ENCODE results near the gene PTPRQ. TPM values are rescaled to one million over a fixed set of nuclear protein-coding genes. Genes with fewer than 3 reads are reported as not detected.
"Not testable (repeated sequence)": the region's sequence is repeated elsewhere in the genome, so short reads cannot be mapped to it uniquely, and the experiment has no call there.

The PTPRQ gene
- polyA plus RNA-seq, 4 donors, result not detected

GRCh38 chr12:80659512-80660063 is 215.6 kb downstream of the PTPRQ start:
- Histone ChIP-seq H3K9me3 (ENCODE audit: control insufficient read depth in 2 of 2, insufficient read depth in 1 of 2, low read depth in 1 of 2, low read length in 1 of 2) (no peaks in the 10 kb centered on the region), H3K27ac (ENCODE audit: low read depth in 1 of 3, low read length in 2 of 3) (no peak overlapping the region), H3K27me3 (ENCODE audit: control insufficient read depth in 3 of 3, insufficient read depth in 3 of 3, low read length in 3 of 3) (no peaks in the 10 kb centered on the region), H3K36me3 (ENCODE audit: control insufficient read depth in 3 of 3, insufficient read depth in 2 of 3, low read depth in 1 of 3, low read length in 3 of 3) (no peaks in the 10 kb centered on the region), H3K4me1 (ENCODE audit: control insufficient read depth in 3 of 3, insufficient read depth in 2 of 3, low read depth in 1 of 3, low read length in 2 of 3) (no peaks in the 10 kb centered on the region), H3K4me3 (ENCODE audit: low read depth in 1 of 3, low read length in 3 of 3) (no peak overlapping the region)
- 61 to 75% (median 63%) methylated on average over 5 of the region's 5 CpGs for WGBS, 3 donors
- DNase-seq (no peak), FAIRE-seq (no peak)

- FAIRE-seq (no peak), DNase-seq (no peak)
- Histone ChIP-seq H3K27ac (ENCODE audit: low read depth in 1 of 3, low read length in 2 of 3) (no peak overlapping the region), H3K27me3 (ENCODE audit: control insufficient read depth in 3 of 3, insufficient read depth in 3 of 3, low read length in 3 of 3) (no peaks in the 10 kb centered on the region), H3K36me3 (ENCODE audit: control insufficient read depth in 3 of 3, insufficient read depth in 2 of 3, low read depth in 1 of 3, low read length in 3 of 3) (no peaks in the 10 kb centered on the region), H3K4me3 (ENCODE audit: low read depth in 1 of 3, low read length in 3 of 3) (no peak overlapping the region), H3K9me3 (ENCODE audit: control insufficient read depth in 2 of 2, insufficient read depth in 1 of 2, low read depth in 1 of 2, low read length in 1 of 2) (no peaks in the 10 kb centered on the region), H3K4me1 (ENCODE audit: control insufficient read depth in 3 of 3, insufficient read depth in 2 of 3, low read depth in 1 of 3, low read length in 2 of 3) (no peaks in the 10 kb centered on the region)
Observed at GRCh38 chr12:80662586-80662985, 218.6 kb downstream of the PTPRQ start.

GRCh38 chr12:80670214-80670613 is 226.2 kb downstream of the PTPRQ start:
- Histone ChIP-seq H3K4me1 (ENCODE audit: control insufficient read depth in 3 of 3, insufficient read depth in 2 of 3, low read depth in 1 of 3, low read length in 2 of 3) (no peaks in the 10 kb centered on the region), H3K27me3 (ENCODE audit: control insufficient read depth in 3 of 3, insufficient read depth in 3 of 3, low read length in 3 of 3) (peaks cover 0 to 2% (median 0%) of the 10 kb centered on the region in 3 donors), H3K36me3 (ENCODE audit: control insufficient read depth in 3 of 3, insufficient read depth in 2 of 3, low read depth in 1 of 3, low read length in 3 of 3) (no peaks in the 10 kb centered on the region), H3K27ac (ENCODE audit: low read depth in 1 of 3, low read length in 2 of 3) (no peak overlapping the region), H3K4me3 (ENCODE audit: low read depth in 1 of 3, low read length in 3 of 3) (no peak overlapping the region), H3K9me3 (ENCODE audit: control insufficient read depth in 2 of 2, insufficient read depth in 1 of 2, low read depth in 1 of 2, low read length in 1 of 2) (no peaks in the 10 kb centered on the region)
- FAIRE-seq (no peak), DNase-seq (no peak)
- 58 to 68% (median 63%) methylated on average over 5 of the region's 5 CpGs for WGBS, 3 donors

GRCh38 chr12:80676042-80676636 is 232.1 kb downstream of the PTPRQ start:
- WGBS, 3 donors, result 88 to 95% (median 90%) methylated on average over 13 of the region's 13 CpGs
- not testable (repeated sequence) for H3K27me3 ChIP-seq (ENCODE audit: control insufficient read depth in 3 of 3, insufficient read depth in 3 of 3, low read length in 3 of 3); H3K4me1 ChIP-seq (ENCODE audit: control insufficient read depth in 3 of 3, insufficient read depth in 2 of 3, low read depth in 1 of 3, low read length in 2 of 3); H3K36me3 ChIP-seq (ENCODE audit: control insufficient read depth in 3 of 3, insufficient read depth in 2 of 3, low read depth in 1 of 3, low read length in 3 of 3); FAIRE-seq; H3K27ac ChIP-seq (ENCODE audit: low read depth in 1 of 3, low read length in 2 of 3); H3K4me3 ChIP-seq (ENCODE audit: low read depth in 1 of 3, low read length in 3 of 3); DNase-seq; H3K9me3 ChIP-seq (ENCODE audit: control insufficient read depth in 2 of 2, insufficient read depth in 1 of 2, low read depth in 1 of 2, low read length in 1 of 2)

DNA sequence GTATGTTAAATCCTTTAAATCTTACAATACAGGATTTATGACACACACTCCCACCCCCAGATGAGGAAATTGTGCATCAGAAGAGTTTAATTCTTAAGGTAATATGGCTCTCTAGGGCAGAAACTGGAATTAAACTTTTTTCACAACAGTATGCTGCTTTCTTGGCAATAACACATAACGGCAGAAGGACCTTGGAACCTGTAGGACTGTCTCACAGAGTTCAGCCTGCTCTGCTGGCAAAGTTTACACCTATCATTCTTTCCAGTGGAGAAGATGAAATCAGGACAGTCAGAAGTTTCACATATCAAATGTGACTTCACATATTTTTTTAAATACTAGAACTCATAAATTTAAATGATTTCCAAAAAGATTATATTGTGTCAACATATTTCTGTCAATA is 232.8 kb downstream of the PTPRQ start:
- WGBS, 3 donors, result 10 to 50% (median 16%) methylated on average over 1 of the region's 1 CpG

GRCh38 chr12:80677994-80678393 is 234.0 kb downstream of the PTPRQ start:
- no peaks in the 10 kb centered on the region for H3K9me3 ChIP-seq (ENCODE audit: control insufficient read depth in 2 of 2, insufficient read depth in 1 of 2, low read depth in 1 of 2, low read length in 1 of 2)
- no peaks in the 10 kb centered on the region for H3K4me1 ChIP-seq (ENCODE audit: control insufficient read depth in 3 of 3, insufficient read depth in 2 of 3, low read depth in 1 of 3, low read length in 2 of 3)
- H3K27me3 ChIP-seq (ENCODE audit: control insufficient read depth in 3 of 3, insufficient read depth in 3 of 3, low read length in 3 of 3), result no peaks in the 10 kb centered on the region
- H3K36me3 ChIP-seq (ENCODE audit: control insufficient read depth in 3 of 3, insufficient read depth in 2 of 3, low read depth in 1 of 3, low read length in 3 of 3), result no peaks in the 10 kb centered on the region
- no peak overlapping the region for H3K27ac ChIP-seq (ENCODE audit: low read depth in 1 of 3, low read length in 2 of 3)
- DNase-seq, result no peak
- H3K4me3 ChIP-seq (ENCODE audit: low read depth in 1 of 3, low read length in 3 of 3), result no peak overlapping the region
- WGBS, 3 donors, result 91 to 95% (median 91%) methylated on average over 1 of the region's 1 CpG
- no peak for FAIRE-seq

More for the DNA sequence above, 232.8 kb downstream of the PTPRQ start:
- FAIRE-seq, result no peak
- Histone ChIP-seq H3K4me3 (ENCODE audit: low read depth in 1 of 3, low read length in 3 of 3) (no peak overlapping the region), H3K4me1 (ENCODE audit: control insufficient read depth in 3 of 3, insufficient read depth in 2 of 3, low read depth in 1 of 3, low read length in 2 of 3) (no peaks in the 10 kb centered on the region), H3K27me3 (ENCODE audit: control insufficient read depth in 3 of 3, insufficient read depth in 3 of 3, low read length in 3 of 3) (no peaks in the 10 kb centered on the region), H3K9me3 (ENCODE audit: control insufficient read depth in 2 of 2, insufficient read depth in 1 of 2, low read depth in 1 of 2, low read length in 1 of 2) (no peaks in the 10 kb centered on the region), H3K36me3 (ENCODE audit: control insufficient read depth in 3 of 3, insufficient read depth in 2 of 3, low read depth in 1 of 3, low read length in 3 of 3) (no peaks in the 10 kb centered on the region), H3K27ac (ENCODE audit: low read depth in 1 of 3, low read length in 2 of 3) (no peak overlapping the region)
- no peak for DNase-seq

DNA sequence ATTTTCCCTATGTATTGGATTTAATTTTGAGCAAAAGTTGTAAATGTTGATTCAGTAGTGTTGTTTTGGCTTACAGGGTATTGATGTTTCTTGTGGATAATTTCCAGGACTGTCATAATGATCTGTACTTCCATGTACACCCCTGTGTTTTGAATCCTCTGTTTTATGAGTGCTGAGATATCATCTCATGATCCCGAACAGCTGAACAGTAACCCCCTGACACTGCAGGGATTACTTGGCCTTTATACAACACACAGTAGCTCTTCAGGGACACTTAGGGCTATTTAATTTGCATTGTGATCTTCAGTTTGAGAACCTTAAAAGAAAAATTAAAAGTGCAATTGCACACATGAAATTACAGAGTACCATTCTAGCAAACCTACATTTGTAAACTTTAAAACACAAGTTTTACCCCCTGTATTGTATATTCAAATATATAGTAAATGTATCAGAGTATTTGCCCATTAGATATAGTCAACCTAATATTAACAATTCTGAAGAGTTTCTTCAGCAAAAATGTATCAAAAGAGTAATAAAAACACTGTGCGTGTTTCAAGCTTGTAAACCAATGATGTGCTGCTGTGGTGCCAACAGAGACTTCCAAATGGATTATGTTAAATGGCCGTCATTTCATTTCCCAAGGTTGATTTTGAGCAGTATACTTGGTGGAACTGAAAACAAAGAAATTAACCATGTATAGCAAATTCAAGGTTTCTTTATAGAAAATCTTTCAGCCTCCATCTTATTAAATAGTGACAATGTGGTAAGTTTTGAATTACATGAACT is 235.5 kb downstream of the PTPRQ start:
- FAIRE-seq (no peak), DNase-seq (no peak)
- 76 to 84% (median 82%) methylated on average over 3 of the region's 3 CpGs for WGBS, 3 donors
- H3K4me3 ChIP-seq (ENCODE audit: low read depth in 1 of 3, low read length in 3 of 3), result no peak overlapping the region
- no peaks in the 10 kb centered on the region for H3K36me3 ChIP-seq (ENCODE audit: control insufficient read depth in 3 of 3, insufficient read depth in 2 of 3, low read depth in 1 of 3, low read length in 3 of 3)
- H3K27ac ChIP-seq (ENCODE audit: low read depth in 1 of 3, low read length in 2 of 3), result no peak overlapping the region
- no peaks in the 10 kb centered on the region for H3K4me1 ChIP-seq (ENCODE audit: control insufficient read depth in 3 of 3, insufficient read depth in 2 of 3, low read depth in 1 of 3, low read length in 2 of 3)
- H3K27me3 ChIP-seq (ENCODE audit: control insufficient read depth in 3 of 3, insufficient read depth in 3 of 3, low read length in 3 of 3), result no peaks in the 10 kb centered on the region
- no peaks in the 10 kb centered on the region for H3K9me3 ChIP-seq (ENCODE audit: control insufficient read depth in 2 of 2, insufficient read depth in 1 of 2, low read depth in 1 of 2, low read length in 1 of 2)

DNA sequence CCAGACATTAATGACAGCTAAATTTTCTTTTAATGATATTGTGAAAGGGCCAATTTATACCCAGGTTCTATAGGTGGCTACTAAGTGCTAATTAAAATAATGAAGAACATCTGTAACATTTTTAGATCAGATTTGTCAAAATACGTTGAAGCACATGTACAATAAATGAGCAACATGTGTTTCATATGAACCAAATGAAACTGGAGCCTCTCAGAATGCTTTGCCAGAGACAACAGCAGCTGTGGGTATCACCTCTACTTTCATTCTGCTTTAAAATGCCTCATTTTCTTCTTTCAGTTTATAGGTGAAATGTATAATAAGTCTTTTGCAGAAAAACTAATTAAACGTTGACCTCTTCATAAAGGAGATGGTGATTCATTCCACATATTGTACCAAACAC is 237.3 kb downstream of the PTPRQ start:
- Histone ChIP-seq H3K27ac (ENCODE audit: low read depth in 1 of 3, low read length in 2 of 3) (no peak overlapping the region), H3K9me3 (ENCODE audit: control insufficient read depth in 2 of 2, insufficient read depth in 1 of 2, low read depth in 1 of 2, low read length in 1 of 2) (no peaks in the 10 kb centered on the region), H3K27me3 (ENCODE audit: control insufficient read depth in 3 of 3, insufficient read depth in 3 of 3, low read length in 3 of 3) (no peaks in the 10 kb centered on the region), H3K36me3 (ENCODE audit: control insufficient read depth in 3 of 3, insufficient read depth in 2 of 3, low read depth in 1 of 3, low read length in 3 of 3) (no peaks in the 10 kb centered on the region), H3K4me1 (ENCODE audit: control insufficient read depth in 3 of 3, insufficient read depth in 2 of 3, low read depth in 1 of 3, low read length in 2 of 3) (no peaks in the 10 kb centered on the region), H3K4me3 (ENCODE audit: low read depth in 1 of 3, low read length in 3 of 3) (no peak overlapping the region)
- WGBS, 3 donors, result 73 to 78% (median 74%) methylated on average over 2 of the region's 2 CpGs
- FAIRE-seq (no peak), DNase-seq (no peak)

Measured in small intestine (tissue), 7 donors.